ENCODE measurements around the gene CTNNB1.

- TF ChIP-seq BACH2 (CRISPR knock-in tag; IDR thresholded peaks at IDR 0.05; ENCODE audit: borderline replicate concordance) (no peak), CSDC2 (CRISPR knock-in tag; IDR thresholded peaks at IDR 0.05) (no peak), PPARA (CRISPR knock-in tag; IDR thresholded peaks at IDR 0.05; ENCODE audit: borderline replicate concordance) (no peak), ARNTL (CRISPR knock-in tag; IDR thresholded peaks at IDR 0.05; ENCODE audit: borderline replicate concordance, low read depth) (no peak), CREB5 (CRISPR knock-in tag; IDR thresholded peaks at IDR 0.05; ENCODE audit: low read depth) (no peak), ZNF70 (CRISPR knock-in tag; IDR thresholded peaks at IDR 0.05) (no peak), CSRNP3 (CRISPR knock-in tag; IDR thresholded peaks at IDR 0.05) (no peak), TOX (CRISPR knock-in tag; IDR thresholded peaks at IDR 0.05; ENCODE audit: borderline replicate concordance) (no peak), ZC3H10 (CRISPR knock-in tag; IDR thresholded peaks at IDR 0.05) (no peak), ISL1 (CRISPR knock-in tag; IDR thresholded peaks at IDR 0.05) (no peak), GLIS3 (CRISPR knock-in tag; IDR thresholded peaks at IDR 0.05) (no peak), ZFP30 (CRISPR knock-in tag; IDR thresholded peaks at IDR 0.05) (no peak), RARB (CRISPR knock-in tag; IDR thresholded peaks at IDR 0.05) (no peak)
Observed at GRCh38 chr3:41176596-41176995, 22.7 kb upstream of the CTNNB1 start.

Measured in SK-N-SH treated with all-trans-retinoic acid at 6 μM for 48 hours (cell line).